IMR-90 (cell line): Measurements from ENCODE around the gene MZF1. TPM values are rescaled to one million over a fixed set of nuclear protein-coding genes. Genes with fewer than 3 reads are reported as not detected.

Experiments
- FOS ChIP-seq: fragments of 150-350 bp; IDR thresholded peaks from 2 replicates; pipeline ENCODE4 v1.6.1; 2016; ENCODE audit warnings: low read depth, low read length
- MXI1 ChIP-seq: IDR thresholded peaks from 2 replicates; pipeline ENCODE4 v1.6.1; 2012; ENCODE audit warnings: low read depth, mild to moderate bottlenecking, low read length, moderate library complexity, borderline replicate concordance
- polyA plus RNA-seq, 3 experiments: library from polyadenylated mRNA; depleted of rRNA; stranded (reverse); fragments of >200 nt; gene quantifications; 2 replicates each; pipeline ENCODE4 v1.2.3, GENCODE V29; 2012; ENCODE audit warnings: low replicate concordance in 1 of 3
- total RNA-seq: library from RNA; depleted of rRNA; stranded (reverse); fragments of >200 nt; gene quantifications from 2 replicates; pipeline ENCODE4 v1.2.3, GENCODE V29; 2012
- TF ChIP-seq, protein P1 (sequence below): conservative IDR thresholded peaks from 2 replicates; pipeline ENCODE4 v1.5.1; 2012; ENCODE audit warnings: mild to moderate bottlenecking, low read depth, low read length, improper control_type of control experiment

MZF1 gene
- total and polyA plus RNA-seq, 2 of the 4 experiments (the other 2 are of a cell fraction) = 3.4 to 15.0 TPM

DNA sequence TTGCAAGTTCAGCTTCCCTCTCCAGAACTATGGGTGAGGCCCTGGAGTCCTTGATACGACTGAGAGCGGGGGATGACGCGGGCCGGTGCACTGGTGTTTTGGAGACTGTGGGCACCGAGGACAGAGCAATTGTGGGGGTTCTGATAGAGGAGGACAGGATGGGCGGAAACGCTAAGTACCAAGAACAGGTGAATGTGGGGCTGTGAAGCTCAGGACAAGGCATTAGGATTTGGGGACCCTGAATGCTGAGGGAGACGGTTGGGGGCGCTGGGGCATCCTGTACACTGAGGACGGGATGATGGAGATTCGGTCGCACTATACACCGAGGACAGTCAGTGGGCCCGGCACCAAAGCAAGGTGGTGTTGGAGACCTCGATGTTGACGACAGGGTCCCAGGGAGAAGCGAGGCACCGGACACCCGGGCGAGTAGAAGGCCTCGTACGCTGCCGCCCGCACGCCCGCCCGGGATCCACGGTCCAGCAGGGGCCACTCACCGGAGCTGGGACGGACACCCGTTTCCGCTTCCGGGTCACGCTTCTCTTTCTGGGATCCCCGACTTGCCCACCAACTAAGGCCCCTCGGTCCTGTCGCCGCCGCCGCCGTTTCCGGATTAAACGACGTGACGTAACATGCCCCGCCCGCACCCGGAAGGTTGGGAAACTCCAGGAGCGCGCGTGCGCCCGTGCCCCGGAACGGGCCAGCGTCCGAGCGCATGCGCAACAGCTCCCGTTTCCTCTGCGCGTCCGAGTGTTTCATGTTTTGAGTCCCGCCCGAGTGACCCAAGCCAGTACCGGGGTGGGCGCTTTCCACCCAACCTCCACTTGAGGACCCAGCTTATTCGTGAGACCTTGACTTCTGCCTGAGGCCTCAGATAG is 18.4 kb downstream of the MZF1 start, which contains the start of gene CHMP2A (continued):
- TF ChIP-seq, protein P1, sequence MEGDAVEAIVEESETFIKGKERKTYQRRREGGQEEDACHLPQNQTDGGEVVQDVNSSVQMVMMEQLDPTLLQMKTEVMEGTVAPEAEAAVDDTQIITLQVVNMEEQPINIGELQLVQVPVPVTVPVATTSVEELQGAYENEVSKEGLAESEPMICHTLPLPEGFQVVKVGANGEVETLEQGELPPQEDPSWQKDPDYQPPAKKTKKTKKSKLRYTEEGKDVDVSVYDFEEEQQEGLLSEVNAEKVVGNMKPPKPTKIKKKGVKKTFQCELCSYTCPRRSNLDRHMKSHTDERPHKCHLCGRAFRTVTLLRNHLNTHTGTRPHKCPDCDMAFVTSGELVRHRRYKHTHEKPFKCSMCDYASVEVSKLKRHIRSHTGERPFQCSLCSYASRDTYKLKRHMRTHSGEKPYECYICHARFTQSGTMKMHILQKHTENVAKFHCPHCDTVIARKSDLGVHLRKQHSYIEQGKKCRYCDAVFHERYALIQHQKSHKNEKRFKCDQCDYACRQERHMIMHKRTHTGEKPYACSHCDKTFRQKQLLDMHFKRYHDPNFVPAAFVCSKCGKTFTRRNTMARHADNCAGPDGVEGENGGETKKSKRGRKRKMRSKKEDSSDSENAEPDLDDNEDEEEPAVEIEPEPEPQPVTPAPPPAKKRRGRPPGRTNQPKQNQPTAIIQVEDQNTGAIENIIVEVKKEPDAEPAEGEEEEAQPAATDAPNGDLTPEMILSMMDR = no peak
- no peak for TF ChIP-seq FOS
- TF ChIP-seq MXI1 = peak; percentile 29; the same call in 1 of the 2 replicates
